Measurements from ENCODE around the gene POLA1. TPM values are rescaled to one million over a fixed set of nuclear protein-coding genes. Genes with fewer than 3 reads are reported as not detected.

The POLA1 gene
- total RNA-seq, 4 donors from 2014 or later: 1.2 to 9.1 (median 5.4) TPM

DNA sequence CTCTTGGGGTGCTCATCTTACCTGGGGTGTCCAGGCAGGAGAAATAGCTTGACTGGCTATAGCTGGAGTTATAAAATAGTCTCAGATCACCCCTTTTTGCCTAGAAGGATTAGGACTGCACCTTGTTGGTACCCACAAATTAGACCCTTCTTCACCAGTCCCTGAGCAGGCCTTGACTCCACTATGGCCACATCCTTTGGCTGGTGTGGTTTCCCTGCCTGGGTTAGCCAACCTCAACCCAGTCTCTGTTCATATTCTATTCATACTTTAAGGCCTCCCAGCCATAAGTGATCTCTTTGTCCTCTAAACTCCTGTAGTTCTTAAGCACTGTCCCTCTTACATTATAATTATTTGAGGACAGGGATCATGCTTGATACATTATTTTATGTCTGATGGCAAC lies 252.7 kb downstream of the POLA1 start:
- Histone ChIP-seq H3K9me3 (no peaks in the 10 kb centered on the region), H3K4me1 (no peaks in the 10 kb centered on the region), H3K27me3 (no peaks in the 10 kb centered on the region), H3K36me3 (no peaks in the 10 kb centered on the region), H3K4me3 (no peak overlapping the region), H3K27ac (no peak overlapping the region)
- no peak for DNase-seq
- intact Hi-C loops (cut with DNase I; ENCODE audit: low total_unique reads): no loop called here
- in situ Hi-C loops (cut with MboI; ENCODE audit: low pct_ligation_motif_present in 1 of 4, low pct_unique_long_range_greater_than_20kb in 1 of 4, low sequenced_read_pairs in 3 of 4): no loop called here
- no peak for TF ChIP-seq EP300 (IDR thresholded peaks at IDR 0.05; ENCODE audit: low read depth)
- no peak for TF ChIP-seq POLR2A (IDR thresholded peaks at IDR 0.05)
- TF ChIP-seq, protein P1, sequence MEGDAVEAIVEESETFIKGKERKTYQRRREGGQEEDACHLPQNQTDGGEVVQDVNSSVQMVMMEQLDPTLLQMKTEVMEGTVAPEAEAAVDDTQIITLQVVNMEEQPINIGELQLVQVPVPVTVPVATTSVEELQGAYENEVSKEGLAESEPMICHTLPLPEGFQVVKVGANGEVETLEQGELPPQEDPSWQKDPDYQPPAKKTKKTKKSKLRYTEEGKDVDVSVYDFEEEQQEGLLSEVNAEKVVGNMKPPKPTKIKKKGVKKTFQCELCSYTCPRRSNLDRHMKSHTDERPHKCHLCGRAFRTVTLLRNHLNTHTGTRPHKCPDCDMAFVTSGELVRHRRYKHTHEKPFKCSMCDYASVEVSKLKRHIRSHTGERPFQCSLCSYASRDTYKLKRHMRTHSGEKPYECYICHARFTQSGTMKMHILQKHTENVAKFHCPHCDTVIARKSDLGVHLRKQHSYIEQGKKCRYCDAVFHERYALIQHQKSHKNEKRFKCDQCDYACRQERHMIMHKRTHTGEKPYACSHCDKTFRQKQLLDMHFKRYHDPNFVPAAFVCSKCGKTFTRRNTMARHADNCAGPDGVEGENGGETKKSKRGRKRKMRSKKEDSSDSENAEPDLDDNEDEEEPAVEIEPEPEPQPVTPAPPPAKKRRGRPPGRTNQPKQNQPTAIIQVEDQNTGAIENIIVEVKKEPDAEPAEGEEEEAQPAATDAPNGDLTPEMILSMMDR (IDR thresholded peaks at IDR 0.05): no peak
- no peak for TF ChIP-seq POLR2AphosphoS5 (IDR thresholded peaks at IDR 0.05)

DNA sequence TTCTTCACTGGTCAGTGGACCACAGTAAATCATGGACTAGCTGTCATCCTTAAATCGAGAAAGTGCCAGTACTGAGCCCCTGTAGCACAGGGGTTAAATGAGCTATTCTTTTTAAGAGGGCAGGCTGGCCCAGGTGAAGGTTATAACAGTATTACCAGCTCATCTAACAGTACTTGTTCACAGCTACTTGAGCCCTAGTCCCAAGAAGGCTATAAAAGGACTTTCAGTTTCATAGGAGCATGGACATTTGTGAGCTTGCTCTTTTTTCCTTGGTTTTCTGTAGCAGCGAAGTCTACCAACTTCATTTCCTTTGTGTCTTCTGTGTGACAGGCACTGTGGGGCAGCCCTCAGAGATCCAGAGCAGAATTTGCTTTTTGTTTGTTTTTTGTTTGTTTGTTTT lies 261.0 kb downstream of the POLA1 start:
- WGBS, 2 donors (ENCODE audit: low coverage in 1 of 2): 70 to 100% methylated on average over 1 to 2 of the region's 2 CpGs
- Histone ChIP-seq H3K27ac (no peak overlapping the region), H3K36me3 (no peaks in the 10 kb centered on the region)

DNA sequence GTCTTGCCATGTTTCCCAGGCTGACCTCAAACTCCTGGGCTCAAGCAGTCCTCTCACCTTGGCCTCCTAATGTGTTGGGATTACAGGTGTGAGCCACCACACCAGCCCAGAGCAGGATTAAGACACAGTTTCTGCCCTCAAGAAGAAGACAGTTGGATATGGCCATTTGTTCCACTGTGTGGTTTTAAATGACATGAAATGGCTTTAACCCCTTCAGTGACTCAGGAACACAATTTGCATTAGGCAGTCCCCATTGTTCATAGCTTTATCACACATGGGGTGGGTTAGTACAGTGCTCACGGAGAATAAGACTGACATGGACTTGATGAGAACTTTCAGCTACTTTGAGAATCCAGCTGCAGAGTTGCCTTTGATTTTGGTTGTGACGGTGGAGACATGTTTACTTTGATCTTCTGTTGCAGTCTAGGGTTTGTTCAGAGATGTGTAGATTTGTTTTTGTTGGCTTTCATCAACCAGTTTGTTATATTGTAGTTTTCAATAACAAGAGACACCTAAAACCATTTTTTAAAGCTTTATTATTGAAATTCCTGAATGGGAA lies 261.7 kb downstream of the POLA1 start:
- Histone ChIP-seq H3K9me3 (no peaks in the 10 kb centered on the region), H3K27me3 (no peaks in the 10 kb centered on the region), H3K4me3 (no peak overlapping the region), H3K36me3 (no peaks in the 10 kb centered on the region), H3K27ac (no peak overlapping the region), H3K4me1 (no peaks in the 10 kb centered on the region)
- 80% methylated on average over 2 of the region's 2 CpGs; no CpG with 5 or more reads in 1 of the 2 donors for WGBS, 2 donors (ENCODE audit: low coverage in 1 of 2)
- TF ChIP-seq, protein P1 (IDR thresholded peaks at IDR 0.05): no peak
- TF ChIP-seq POLR2A (IDR thresholded peaks at IDR 0.05) (no peak), EP300 (IDR thresholded peaks at IDR 0.05; ENCODE audit: low read depth) (no peak), POLR2AphosphoS5 (IDR thresholded peaks at IDR 0.05) (no peak)
- in situ Hi-C loops (cut with MboI; ENCODE audit: low pct_ligation_motif_present in 1 of 4, low pct_unique_long_range_greater_than_20kb in 1 of 4, low sequenced_read_pairs in 3 of 4): no loop called here
- intact Hi-C loops (cut with DNase I; ENCODE audit: low total_unique reads): no loop called here
- no peak for DNase-seq

More for the DNA sequence above, 261.0 kb downstream of the POLA1 start:
- no peak overlapping the region for H3K4me3 ChIP-seq
- no peaks in the 10 kb centered on the region for H3K27me3 ChIP-seq
- intact Hi-C loops (cut with DNase I; ENCODE audit: low total_unique reads) (no loop called here), in situ Hi-C loops (cut with MboI; ENCODE audit: low pct_ligation_motif_present in 1 of 4, low pct_unique_long_range_greater_than_20kb in 1 of 4, low sequenced_read_pairs in 3 of 4) (no loop called here)
- H3K9me3 ChIP-seq: no peaks in the 10 kb centered on the region
- no peaks in the 10 kb centered on the region for H3K4me1 ChIP-seq
- TF ChIP-seq, protein P1 (IDR thresholded peaks at IDR 0.05): no peak
- TF ChIP-seq POLR2A (IDR thresholded peaks at IDR 0.05): no peak
- TF ChIP-seq POLR2AphosphoS5 (IDR thresholded peaks at IDR 0.05): no peak
- no peak for TF ChIP-seq EP300 (IDR thresholded peaks at IDR 0.05; ENCODE audit: low read depth)
- no peak for DNase-seq

- intact Hi-C loops (cut with DNase I; ENCODE audit: low total_unique reads) (no loop called here), in situ Hi-C loops (cut with MboI; ENCODE audit: low pct_ligation_motif_present in 1 of 4, low pct_unique_long_range_greater_than_20kb in 1 of 4, low sequenced_read_pairs in 3 of 4) (no loop called here)
- TF ChIP-seq EP300 (IDR thresholded peaks at IDR 0.05; ENCODE audit: low read depth) (no peak), POLR2AphosphoS5 (IDR thresholded peaks at IDR 0.05) (no peak), POLR2A (IDR thresholded peaks at IDR 0.05) (no peak)
- TF ChIP-seq, protein P1 (IDR thresholded peaks at IDR 0.05): no peak
- Histone ChIP-seq H3K36me3 (no peaks in the 10 kb centered on the region), H3K4me1 (no peaks in the 10 kb centered on the region), H3K27me3 (no peaks in the 10 kb centered on the region), H3K27ac (no peak overlapping the region), H3K9me3 (no peaks in the 10 kb centered on the region), H3K4me3 (no peak overlapping the region)
- no peak for DNase-seq
These were observed 263.1 kb downstream of the POLA1 start for GRCh38 chrX:24956828-24957227.

All from transverse colon (tissue), 4 donors.